ENCODE data around the gene REG4. TPM values are rescaled to one million over a fixed set of nuclear protein-coding genes. Genes with fewer than 3 reads are reported as not detected.
A peak's percentile ranks its signal among the peaks of the same experiment; 100 is the strongest.
"Not testable (repeated sequence)": the region's sequence is repeated elsewhere in the genome, so short reads cannot be mapped to it uniquely, and the experiment has no call there.

The REG4 gene
- polyA plus RNA-seq (2013), result not detected

DNA sequence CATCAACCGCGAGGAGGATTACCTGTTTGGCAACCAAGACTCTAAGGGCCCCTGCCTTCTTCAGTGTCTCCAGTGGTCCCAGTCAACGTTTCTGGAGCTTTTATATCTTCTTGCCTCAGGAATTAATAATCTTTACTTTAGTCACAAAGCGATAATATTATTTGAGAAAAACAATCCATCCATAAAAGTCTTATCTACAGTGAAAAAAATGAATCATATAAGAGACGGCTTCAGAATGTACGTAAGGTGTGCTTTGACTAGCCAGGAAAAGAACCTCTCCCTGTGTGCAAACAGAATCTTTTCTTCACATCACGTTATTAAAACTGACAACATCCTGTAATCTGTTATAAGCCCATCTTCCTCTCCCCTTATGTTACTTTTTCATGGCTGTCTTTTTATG is at the start of gene REG4:
Gene REG4, minus strand, starts transcription at position 74 of the 400 bp plus-strand sequence. CDS start 2,691 bp downstream, outside the sequence.
- Histone ChIP-seq H3K4me1 (ENCODE audit: control extremely low read depth in 1 of 4, control insufficient read depth in 4 of 4, insufficient read depth in 4 of 4, low read length in 3 of 4) (peaks cover 0 to 3% (median 0%) of the 10 kb centered on the region in 4 experiments), H3K9me3 (ENCODE audit: control extremely low read depth in 1 of 5, control insufficient read depth in 4 of 5, insufficient read depth in 2 of 5, low read depth in 1 of 5, low read length in 4 of 5) (no peaks in the 10 kb centered on the region), H3K4me3 (ENCODE audit: control insufficient read depth in 1 of 7, extremely low read depth in 1 of 7, insufficient read depth in 4 of 7, low read depth in 2 of 7, low read length in 6 of 7) (no peak within 1 kb of the TSS), H3K27ac (ENCODE audit: insufficient read depth in 1 of 2, low read depth in 1 of 2, low read length in 2 of 2, poor library complexity in 1 of 2, severe bottlenecking in 2 of 2) (no peak within 1 kb of the TSS), H3K27me3 (replicated peaks in 2 of 5; ENCODE audit: control insufficient read depth in 4 of 5, insufficient read depth in 5 of 5, low read length in 4 of 5) (peaks cover 0 to 5% (median 0%) of the 10 kb centered on the region in 5 experiments), H3K36me3 (ENCODE audit: control insufficient read depth in 4 of 4, insufficient read depth in 4 of 4, low read length in 3 of 4) (no peaks in the 10 kb centered on the region)
- WGBS (ENCODE audit: insufficient coverage), result 98% methylated on average over 4 of the region's 7 CpGs
- no peak for DNase-seq
- POLR2A ChIA-PET, result no interaction called here
- CTCF ChIA-PET, result interaction anchor here (1.9 kb wide), 1 partner anchor 11 kb away, joined by 6 read pairs; no protein-coding TSS in a partner anchor

DNA sequence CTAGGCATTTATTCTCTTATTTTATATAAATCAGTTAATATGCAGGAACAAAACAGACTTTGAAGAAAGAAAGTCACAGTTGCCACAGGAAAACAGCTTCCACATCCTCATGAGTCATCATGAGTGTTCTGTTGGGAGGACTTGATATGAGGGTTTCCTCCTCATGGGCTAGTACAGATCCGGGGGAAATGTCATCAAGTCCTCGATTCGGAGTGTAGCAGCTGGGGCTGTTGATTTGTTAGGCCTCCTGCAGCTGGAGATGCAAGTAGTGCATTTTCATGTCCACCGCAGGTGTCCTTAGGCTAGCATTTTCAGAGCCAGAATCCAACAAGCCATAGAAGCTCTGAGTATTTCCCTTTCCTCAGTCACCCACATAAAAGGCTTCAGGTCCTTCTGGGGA is 48.4 kb upstream of the REG4 start:
- Histone ChIP-seq H3K36me3 (ENCODE audit: control insufficient read depth in 4 of 4, insufficient read depth in 4 of 4, low read length in 3 of 4) (no peaks in the 10 kb centered on the region), H3K4me1 (ENCODE audit: control extremely low read depth in 1 of 4, control insufficient read depth in 4 of 4, insufficient read depth in 4 of 4, low read length in 3 of 4) (peaks cover 6 to 32% (median 28%) of the 10 kb centered on the region in 4 experiments), H3K27me3 (replicated peaks in 2 of 5; ENCODE audit: control insufficient read depth in 4 of 5, insufficient read depth in 5 of 5, low read length in 4 of 5) (no peaks in the 10 kb centered on the region), H3K27ac (ENCODE audit: insufficient read depth in 1 of 2, low read depth in 1 of 2, low read length in 2 of 2, poor library complexity in 1 of 2, severe bottlenecking in 2 of 2) (peak overlapping the region in 1 of 2 experiments; percentile 66), H3K4me3 (ENCODE audit: control insufficient read depth in 1 of 7, extremely low read depth in 1 of 7, insufficient read depth in 4 of 7, low read depth in 2 of 7, low read length in 6 of 7) (peak overlapping the region in 2 of 7 experiments; percentile 14 to 31), H3K9me3 (ENCODE audit: control extremely low read depth in 1 of 5, control insufficient read depth in 4 of 5, insufficient read depth in 2 of 5, low read depth in 1 of 5, low read length in 4 of 5) (no peaks in the 10 kb centered on the region)
- DNase-seq, result peak; percentile 82 to 97 (median 93)
- ChIA-PET CTCF (interaction anchor here (1.0 to 5.2 kb wide), 5 partner anchors 11 to 225 kb away, joined by 3 to 30 read pairs (median 3); no protein-coding TSS in a partner anchor), POLR2A (no interaction called here)
- WGBS (ENCODE audit: insufficient coverage), result 0% methylated on average over 4 of the region's 4 CpGs

DNA sequence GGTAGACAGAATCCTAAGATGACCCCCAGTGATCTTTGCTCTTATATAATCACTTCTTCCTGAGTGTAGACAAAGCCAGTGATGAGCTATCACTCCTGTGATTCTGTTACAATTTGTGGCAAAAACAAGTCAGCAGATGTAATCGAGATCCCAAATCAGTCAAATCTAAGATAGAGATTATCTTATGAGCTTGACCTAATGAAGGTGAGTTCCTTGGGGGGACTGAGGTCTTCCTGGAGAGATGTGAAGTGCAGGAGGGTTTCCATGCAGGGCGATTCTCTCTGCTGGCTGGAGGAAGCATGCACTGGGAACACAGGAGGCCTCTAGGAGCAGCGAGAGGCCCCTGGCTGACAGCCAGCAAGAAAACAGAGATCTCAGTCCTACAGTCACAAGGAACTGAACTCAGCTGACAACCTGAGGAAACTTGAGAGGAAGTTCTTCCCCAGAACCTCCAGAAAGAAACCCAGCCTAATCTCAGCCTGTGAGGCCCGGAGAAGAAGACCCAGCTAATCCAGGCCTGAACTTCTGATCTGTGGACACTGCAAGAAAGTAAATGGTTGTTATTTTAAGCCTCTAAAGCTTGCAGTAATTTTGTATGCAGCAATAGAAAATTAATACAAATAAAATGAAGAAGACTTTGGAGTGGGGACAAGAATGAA is 47.4 kb upstream of the REG4 start:
- H3K36me3 ChIP-seq (ENCODE audit: control insufficient read depth in 4 of 4, insufficient read depth in 4 of 4, low read length in 3 of 4); POLR2A ChIA-PET; DNase-seq; H3K27me3 ChIP-seq (replicated peaks in 2 of 5; ENCODE audit: control insufficient read depth in 4 of 5, insufficient read depth in 5 of 5, low read length in 4 of 5); H3K9me3 ChIP-seq (ENCODE audit: control extremely low read depth in 1 of 5, control insufficient read depth in 4 of 5, insufficient read depth in 2 of 5, low read depth in 1 of 5, low read length in 4 of 5): not testable (repeated sequence)
- H3K4me1 ChIP-seq (ENCODE audit: control extremely low read depth in 1 of 4, control insufficient read depth in 4 of 4, insufficient read depth in 4 of 4, low read length in 3 of 4), result peaks cover 6 to 32% (median 28%) of the 10 kb centered on the region in 4 experiments
- H3K27ac ChIP-seq (ENCODE audit: insufficient read depth in 1 of 2, low read depth in 1 of 2, low read length in 2 of 2, poor library complexity in 1 of 2, severe bottlenecking in 2 of 2), result peak overlapping the region in 1 of 2 experiments; percentile 67
- CTCF ChIA-PET, result interaction anchor here (1.0 to 5.2 kb wide), 5 partner anchors 12 to 224 kb away, joined by 3 to 30 read pairs (median 3); no protein-coding TSS in a partner anchor
- peak overlapping the region in 2 of 7 experiments; percentile 15 to 33 for H3K4me3 ChIP-seq (ENCODE audit: control insufficient read depth in 1 of 7, extremely low read depth in 1 of 7, insufficient read depth in 4 of 7, low read depth in 2 of 7, low read length in 6 of 7)
- 100% methylated on average over 1 of the region's 4 CpGs for WGBS (ENCODE audit: insufficient coverage)

DNA sequence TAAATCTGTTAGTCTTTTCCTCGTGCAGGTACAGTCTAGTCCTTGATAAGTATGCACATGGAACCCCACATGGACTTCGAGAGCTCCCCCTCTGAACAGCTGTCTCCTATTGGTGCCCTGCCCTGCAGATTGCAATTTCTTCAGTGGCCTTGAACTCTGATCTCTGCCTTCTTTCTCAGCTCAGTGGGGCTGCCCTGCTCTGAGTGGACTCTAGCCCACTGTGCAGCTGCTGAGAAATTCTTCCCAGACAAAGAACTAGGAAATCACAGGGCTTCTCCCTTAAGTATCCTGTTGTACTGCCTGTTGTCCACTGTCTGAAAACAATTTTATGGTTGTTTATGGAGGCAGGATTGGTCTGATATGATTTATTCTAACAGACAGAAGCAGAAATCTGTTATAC is 46.9 kb upstream of the REG4 start:
- Histone ChIP-seq H3K36me3 (ENCODE audit: control insufficient read depth in 4 of 4, insufficient read depth in 4 of 4, low read length in 3 of 4) (no peaks in the 10 kb centered on the region), H3K4me3 (ENCODE audit: control insufficient read depth in 1 of 7, extremely low read depth in 1 of 7, insufficient read depth in 4 of 7, low read depth in 2 of 7, low read length in 6 of 7) (no peak overlapping the region), H3K4me1 (ENCODE audit: control extremely low read depth in 1 of 4, control insufficient read depth in 4 of 4, insufficient read depth in 4 of 4, low read length in 3 of 4) (peaks cover 6 to 32% (median 28%) of the 10 kb centered on the region in 4 experiments), H3K9me3 (ENCODE audit: control extremely low read depth in 1 of 5, control insufficient read depth in 4 of 5, insufficient read depth in 2 of 5, low read depth in 1 of 5, low read length in 4 of 5) (no peaks in the 10 kb centered on the region), H3K27me3 (replicated peaks in 2 of 5; ENCODE audit: control insufficient read depth in 4 of 5, insufficient read depth in 5 of 5, low read length in 4 of 5) (no peaks in the 10 kb centered on the region), H3K27ac (ENCODE audit: insufficient read depth in 1 of 2, low read depth in 1 of 2, low read length in 2 of 2, poor library complexity in 1 of 2, severe bottlenecking in 2 of 2) (no peak overlapping the region)
- POLR2A ChIA-PET, result no interaction called here
- DNase-seq, result no peak
- WGBS (ENCODE audit: insufficient coverage), result 100% methylated on average over 2 of the region's 2 CpGs
- CTCF ChIA-PET, result interaction anchor here (1.2 to 5.2 kb wide), 2 partner anchors 13 to 49 kb away, joined by 3 to 30 read pairs; no protein-coding TSS in a partner anchor

DNA sequence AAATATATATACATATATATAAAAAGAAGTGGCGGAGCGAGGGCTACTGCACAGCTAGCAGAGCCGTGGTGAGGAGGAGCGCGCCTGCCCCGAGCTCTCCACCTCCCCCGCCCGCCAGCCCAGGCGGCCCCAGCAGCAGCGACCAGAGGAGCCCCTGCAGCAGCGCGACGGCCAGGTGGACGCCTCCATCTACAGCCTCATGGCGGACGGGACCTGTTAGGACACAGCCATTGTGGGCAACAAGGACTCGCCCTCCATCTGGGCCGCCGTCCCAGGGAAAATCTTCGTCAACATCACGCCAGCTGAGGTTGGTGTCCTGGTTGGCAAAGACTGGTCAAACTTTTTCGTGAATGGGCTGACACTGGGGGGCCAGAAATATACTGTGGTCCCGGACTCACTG is 41.9 kb upstream of the REG4 start:
- H3K4me1 ChIP-seq (ENCODE audit: control extremely low read depth in 1 of 4, control insufficient read depth in 4 of 4, insufficient read depth in 4 of 4, low read length in 3 of 4), result peaks cover 0 to 2% (median under 1%) of the 10 kb centered on the region in 4 experiments
- no peak overlapping the region for H3K27ac ChIP-seq (ENCODE audit: insufficient read depth in 1 of 2, low read depth in 1 of 2, low read length in 2 of 2, poor library complexity in 1 of 2, severe bottlenecking in 2 of 2)
- no peaks in the 10 kb centered on the region for H3K36me3 ChIP-seq (ENCODE audit: control insufficient read depth in 4 of 4, insufficient read depth in 4 of 4, low read length in 3 of 4)
- DNase-seq, result no peak
- H3K9me3 ChIP-seq (ENCODE audit: control extremely low read depth in 1 of 5, control insufficient read depth in 4 of 5, insufficient read depth in 2 of 5, low read depth in 1 of 5, low read length in 4 of 5), result no peaks in the 10 kb centered on the region
- ChIA-PET CTCF (interaction anchor here (0.8 kb wide), 1 partner anchor 20 kb away, joined by 3 read pairs; no protein-coding TSS in a partner anchor), POLR2A (no interaction called here)
- no peak overlapping the region for H3K4me3 ChIP-seq (ENCODE audit: control insufficient read depth in 1 of 7, extremely low read depth in 1 of 7, insufficient read depth in 4 of 7, low read depth in 2 of 7, low read length in 6 of 7)
- 97% methylated on average over 21 of the region's 23 CpGs for WGBS (ENCODE audit: insufficient coverage)
- H3K27me3 ChIP-seq (replicated peaks in 2 of 5; ENCODE audit: control insufficient read depth in 4 of 5, insufficient read depth in 5 of 5, low read length in 4 of 5), result no peaks in the 10 kb centered on the region

DNA sequence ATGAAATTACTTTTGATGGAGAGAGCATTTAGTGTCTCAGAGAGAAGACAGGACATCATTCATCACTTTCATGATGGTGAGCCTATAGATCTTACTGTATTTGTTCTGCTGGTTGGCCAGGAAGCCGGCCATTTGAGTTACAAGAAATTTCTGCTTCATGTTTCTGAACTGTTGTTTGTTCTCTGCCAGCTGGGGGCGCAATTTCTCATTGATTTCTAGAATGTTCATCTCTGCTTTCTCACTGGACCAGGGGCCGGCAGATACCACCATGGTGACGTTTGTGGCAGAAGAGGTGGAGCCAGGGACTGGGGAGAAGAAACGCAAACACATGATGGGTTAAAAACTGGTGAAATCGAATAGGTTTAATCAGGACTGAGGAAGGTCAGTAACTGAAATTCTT is 32.9 kb upstream of the REG4 start:
- DNase-seq; H3K27ac ChIP-seq (ENCODE audit: insufficient read depth in 1 of 2, low read depth in 1 of 2, low read length in 2 of 2, poor library complexity in 1 of 2, severe bottlenecking in 2 of 2); H3K4me3 ChIP-seq (ENCODE audit: control insufficient read depth in 1 of 7, extremely low read depth in 1 of 7, insufficient read depth in 4 of 7, low read depth in 2 of 7, low read length in 6 of 7); H3K4me1 ChIP-seq (ENCODE audit: control extremely low read depth in 1 of 4, control insufficient read depth in 4 of 4, insufficient read depth in 4 of 4, low read length in 3 of 4); POLR2A ChIA-PET; H3K27me3 ChIP-seq (replicated peaks in 2 of 5; ENCODE audit: control insufficient read depth in 4 of 5, insufficient read depth in 5 of 5, low read length in 4 of 5); H3K36me3 ChIP-seq (ENCODE audit: control insufficient read depth in 4 of 4, insufficient read depth in 4 of 4, low read length in 3 of 4); H3K9me3 ChIP-seq (ENCODE audit: control extremely low read depth in 1 of 5, control insufficient read depth in 4 of 5, insufficient read depth in 2 of 5, low read depth in 1 of 5, low read length in 4 of 5): not testable (repeated sequence)
- CTCF ChIA-PET, result interaction anchor here (0.9 kb wide), 1 partner anchor 16 kb away, joined by 3 read pairs; no protein-coding TSS in a partner anchor
- 84% methylated on average over 6 of the region's 6 CpGs for WGBS (ENCODE audit: insufficient coverage)

DNA sequence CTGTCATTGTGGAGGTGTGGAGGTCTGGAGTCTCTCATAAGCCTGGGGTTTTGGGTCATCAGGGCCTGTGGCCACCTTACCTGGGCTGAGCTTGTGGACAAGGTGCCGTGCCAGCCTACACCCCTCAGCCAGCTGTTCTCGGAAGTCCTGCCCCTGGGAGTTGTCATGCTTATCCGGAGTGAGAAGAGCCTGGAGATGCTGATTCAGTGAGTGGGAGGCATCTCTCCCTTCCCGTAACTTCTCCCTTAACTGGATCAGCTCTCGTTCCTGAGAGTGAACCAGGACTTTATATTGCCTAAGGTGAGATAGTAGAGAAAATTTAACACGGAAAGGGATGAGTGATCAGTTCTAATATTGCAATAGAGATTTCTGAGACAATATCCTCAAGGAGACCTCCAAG is 30.0 kb upstream of the REG4 start:
- Histone ChIP-seq H3K36me3 (ENCODE audit: control insufficient read depth in 4 of 4, insufficient read depth in 4 of 4, low read length in 3 of 4) (no peaks in the 10 kb centered on the region), H3K27ac (ENCODE audit: insufficient read depth in 1 of 2, low read depth in 1 of 2, low read length in 2 of 2, poor library complexity in 1 of 2, severe bottlenecking in 2 of 2) (no peak overlapping the region), H3K4me1 (ENCODE audit: control extremely low read depth in 1 of 4, control insufficient read depth in 4 of 4, insufficient read depth in 4 of 4, low read length in 3 of 4) (peaks cover 0 to 3% (median under 1%) of the 10 kb centered on the region in 4 experiments), H3K27me3 (replicated peaks in 2 of 5; ENCODE audit: control insufficient read depth in 4 of 5, insufficient read depth in 5 of 5, low read length in 4 of 5) (no peaks in the 10 kb centered on the region), H3K4me3 (ENCODE audit: control insufficient read depth in 1 of 7, extremely low read depth in 1 of 7, insufficient read depth in 4 of 7, low read depth in 2 of 7, low read length in 6 of 7) (no peak overlapping the region), H3K9me3 (ENCODE audit: control extremely low read depth in 1 of 5, control insufficient read depth in 4 of 5, insufficient read depth in 2 of 5, low read depth in 1 of 5, low read length in 4 of 5) (no peaks in the 10 kb centered on the region)
- ChIA-PET CTCF (no interaction called here), POLR2A (no interaction called here)
- no peak for DNase-seq
- WGBS (ENCODE audit: insufficient coverage), result 100% methylated on average over 4 of the region's 6 CpGs
